Ishikawa (cell line): ENCODE data around the gene FAF2.

Experiments
- CEBPB ChIP-seq: IDR thresholded peaks from 2 replicates; pipeline ENCODE4 v1.6.1; 2012
- EGR1 ChIP-seq: IDR thresholded peaks from 2 replicates; pipeline ENCODE4 v1.6.1; 2012
- EP300 ChIP-seq: IDR thresholded peaks from 2 replicates; pipeline ENCODE4 v1.6.1; 2012; ENCODE audit warnings: borderline replicate concordance
- FOXM1 ChIP-seq: IDR thresholded peaks from 2 replicates; pipeline ENCODE4 v1.6.1; 2012; ENCODE audit warnings: low read depth, borderline replicate concordance
- NFIC ChIP-seq: IDR thresholded peaks from 2 replicates; pipeline ENCODE4 v1.6.1; 2012
- RAD21 ChIP-seq: IDR thresholded peaks from 2 replicates; pipeline ENCODE4 v1.6.1; 2012; ENCODE audit warnings: low read depth
- YY1 ChIP-seq: IDR thresholded peaks from 2 replicates; pipeline ENCODE4 v1.6.1; 2012; ENCODE audit warnings: low read depth
- ZBTB7A ChIP-seq: IDR thresholded peaks from 2 replicates; pipeline ENCODE4 v1.6.1; 2012; ENCODE audit warnings: low read depth
- TF ChIP-seq, protein P1 (sequence below): IDR thresholded peaks from 2 replicates; pipeline ENCODE4 v1.6.1; 2012; ENCODE audit warnings: low read depth, mild to moderate bottlenecking

DNA sequence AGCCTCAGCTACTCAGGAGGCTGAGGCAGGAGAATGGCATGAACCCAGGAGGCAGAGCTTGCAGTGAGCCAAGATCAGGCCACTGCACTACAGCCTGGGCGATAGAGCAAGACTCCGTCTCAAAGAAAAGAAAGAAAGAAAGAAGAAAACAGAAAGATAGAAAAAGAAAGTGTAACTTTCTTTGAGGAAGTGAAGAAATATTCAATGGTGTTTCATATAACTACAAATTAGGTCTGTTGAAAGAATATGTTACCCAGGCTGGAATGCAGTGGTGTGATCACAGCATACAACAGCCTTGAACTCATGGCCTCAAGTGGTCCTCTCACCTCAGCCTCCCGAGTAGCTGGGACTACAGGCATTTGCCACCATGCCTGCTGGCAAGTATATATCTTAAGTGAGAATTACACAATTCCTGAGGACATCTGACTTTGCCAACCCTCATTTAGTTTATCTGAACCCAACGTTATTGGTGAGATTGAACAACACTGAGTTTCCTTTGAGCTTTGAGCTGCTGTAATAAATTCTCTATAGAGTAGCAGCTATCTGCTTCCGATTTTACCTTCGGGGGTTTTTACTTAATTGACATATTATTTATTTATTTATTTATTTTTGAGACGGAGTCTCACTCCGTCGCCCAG, 2.0 kb upstream of the FAF2 start:
- TF ChIP-seq CEBPB (no peak), RAD21 (no peak), ZBTB7A (no peak), EP300 (no peak), EGR1 (no peak), YY1 (no peak), FOXM1 (no peak), NFIC (no peak)
- TF ChIP-seq, protein P1, sequence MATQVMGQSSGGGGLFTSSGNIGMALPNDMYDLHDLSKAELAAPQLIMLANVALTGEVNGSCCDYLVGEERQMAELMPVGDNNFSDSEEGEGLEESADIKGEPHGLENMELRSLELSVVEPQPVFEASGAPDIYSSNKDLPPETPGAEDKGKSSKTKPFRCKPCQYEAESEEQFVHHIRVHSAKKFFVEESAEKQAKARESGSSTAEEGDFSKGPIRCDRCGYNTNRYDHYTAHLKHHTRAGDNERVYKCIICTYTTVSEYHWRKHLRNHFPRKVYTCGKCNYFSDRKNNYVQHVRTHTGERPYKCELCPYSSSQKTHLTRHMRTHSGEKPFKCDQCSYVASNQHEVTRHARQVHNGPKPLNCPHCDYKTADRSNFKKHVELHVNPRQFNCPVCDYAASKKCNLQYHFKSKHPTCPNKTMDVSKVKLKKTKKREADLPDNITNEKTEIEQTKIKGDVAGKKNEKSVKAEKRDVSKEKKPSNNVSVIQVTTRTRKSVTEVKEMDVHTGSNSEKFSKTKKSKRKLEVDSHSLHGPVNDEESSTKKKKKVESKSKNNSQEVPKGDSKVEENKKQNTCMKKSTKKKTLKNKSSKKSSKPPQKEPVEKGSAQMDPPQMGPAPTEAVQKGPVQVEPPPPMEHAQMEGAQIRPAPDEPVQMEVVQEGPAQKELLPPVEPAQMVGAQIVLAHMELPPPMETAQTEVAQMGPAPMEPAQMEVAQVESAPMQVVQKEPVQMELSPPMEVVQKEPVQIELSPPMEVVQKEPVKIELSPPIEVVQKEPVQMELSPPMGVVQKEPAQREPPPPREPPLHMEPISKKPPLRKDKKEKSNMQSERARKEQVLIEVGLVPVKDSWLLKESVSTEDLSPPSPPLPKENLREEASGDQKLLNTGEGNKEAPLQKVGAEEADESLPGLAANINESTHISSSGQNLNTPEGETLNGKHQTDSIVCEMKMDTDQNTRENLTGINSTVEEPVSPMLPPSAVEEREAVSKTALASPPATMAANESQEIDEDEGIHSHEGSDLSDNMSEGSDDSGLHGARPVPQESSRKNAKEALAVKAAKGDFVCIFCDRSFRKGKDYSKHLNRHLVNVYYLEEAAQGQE: no peak
